ENCODE results near the gene BRD4.

DNA sequence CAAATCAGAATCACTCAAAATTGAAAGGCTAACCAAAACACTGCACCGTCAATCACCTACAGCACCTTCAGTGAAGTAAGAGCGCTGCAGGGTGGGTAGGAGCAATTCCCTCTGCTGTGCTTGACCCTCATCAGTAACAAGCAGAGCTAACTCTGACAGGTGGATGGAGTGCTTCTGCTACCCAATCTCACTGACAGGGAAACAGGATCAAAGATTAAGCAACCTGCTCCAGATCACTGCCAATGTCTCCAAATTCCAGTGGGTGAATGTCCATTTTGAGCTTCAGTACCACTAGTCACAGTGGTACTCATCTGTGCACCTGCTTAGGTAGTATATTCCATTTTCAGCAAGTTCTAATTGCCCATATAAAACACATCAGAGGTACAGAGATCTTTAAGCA, 25.2 kb downstream of the BRD4 start:
- TF ChIP-seq NPAS2 (CRISPR knock-in tag; IDR thresholded peaks at IDR 0.05; ENCODE audit: borderline replicate concordance): no peak
- no peak for TF ChIP-seq POLR2A (IDR thresholded peaks at IDR 0.05; ENCODE audit: low read length)
- TF ChIP-seq CTCF (IDR thresholded peaks at IDR 0.05): no peak
- TF ChIP-seq CHD4 (IDR thresholded peaks at IDR 0.05; ENCODE audit: borderline replicate concordance): no peak
- no peak for TF ChIP-seq EHMT2 (IDR thresholded peaks at IDR 0.05; ENCODE audit: low read depth)
- TF ChIP-seq MYC (IDR thresholded peaks at IDR 0.05; ENCODE audit: borderline replicate concordance, low read length): no peak
- no peak for TF ChIP-seq HOXB5 (CRISPR knock-in tag; IDR thresholded peaks at IDR 0.05)
- TF ChIP-seq EP300 (IDR thresholded peaks at IDR 0.05): no peak
- TF ChIP-seq RCOR1 (IDR thresholded peaks at IDR 0.05; ENCODE audit: low read depth, low read length): no peak
- TF ChIP-seq, protein P1, sequence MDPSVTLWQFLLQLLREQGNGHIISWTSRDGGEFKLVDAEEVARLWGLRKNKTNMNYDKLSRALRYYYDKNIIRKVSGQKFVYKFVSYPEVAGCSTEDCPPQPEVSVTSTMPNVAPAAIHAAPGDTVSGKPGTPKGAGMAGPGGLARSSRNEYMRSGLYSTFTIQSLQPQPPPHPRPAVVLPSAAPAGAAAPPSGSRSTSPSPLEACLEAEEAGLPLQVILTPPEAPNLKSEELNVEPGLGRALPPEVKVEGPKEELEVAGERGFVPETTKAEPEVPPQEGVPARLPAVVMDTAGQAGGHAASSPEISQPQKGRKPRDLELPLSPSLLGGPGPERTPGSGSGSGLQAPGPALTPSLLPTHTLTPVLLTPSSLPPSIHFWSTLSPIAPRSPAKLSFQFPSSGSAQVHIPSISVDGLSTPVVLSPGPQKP (IDR thresholded peaks at IDR 0.05; ENCODE audit: low read depth, low read length): no peak
- no peak for TF ChIP-seq RARB (CRISPR knock-in tag; IDR thresholded peaks at IDR 0.05)
- TF ChIP-seq, protein P2, sequence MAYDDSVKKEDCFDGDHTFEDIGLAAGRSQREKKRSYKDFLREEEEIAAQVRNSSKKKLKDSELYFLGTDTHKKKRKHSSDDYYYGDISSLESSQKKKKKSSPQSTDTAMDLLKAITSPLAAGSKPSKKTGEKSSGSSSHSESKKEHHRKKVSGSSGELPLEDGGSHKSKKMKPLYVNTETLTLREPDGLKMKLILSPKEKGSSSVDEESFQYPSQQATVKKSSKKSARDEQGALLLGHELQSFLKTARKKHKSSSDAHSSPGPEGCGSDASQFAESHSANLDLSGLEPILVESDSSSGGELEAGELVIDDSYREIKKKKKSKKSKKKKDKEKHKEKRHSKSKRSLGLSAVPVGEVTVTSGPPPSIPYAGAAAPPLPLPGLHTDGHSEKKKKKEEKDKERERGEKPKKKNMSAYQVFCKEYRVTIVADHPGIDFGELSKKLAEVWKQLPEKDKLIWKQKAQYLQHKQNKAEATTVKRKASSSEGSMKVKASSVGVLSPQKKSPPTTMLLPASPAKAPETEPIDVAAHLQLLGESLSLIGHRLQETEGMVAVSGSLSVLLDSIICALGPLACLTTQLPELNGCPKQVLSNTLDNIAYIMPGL (CRISPR knock-in tag; IDR thresholded peaks at IDR 0.05; ENCODE audit: borderline replicate concordance): no peak
- no peak for TF ChIP-seq RAD21 (conservative IDR thresholded peaks at IDR 0.05 in 1 of 2, IDR thresholded peaks at IDR 0.05 in 1 of 2)

Measured in A549 (cell line).